GM12878 (cell line): ENCODE results near the gene SERPINE1. TPM values are rescaled to one million over a fixed set of nuclear protein-coding genes. Genes with fewer than 3 reads are reported as not detected.

Source experiments
- ATAC-seq: fragments of 200-7000 bp; cut with Tn5 transposase; 3 replicates; pipeline ENCODE4 v1.9.1; 2020; ENCODE audit warnings: mild to moderate bottlenecking, moderate library complexity
- BruUV-seq: library from RNA; stranded (reverse); fragments of 400-500 nt; replicated peaks from 2 replicates; lab custom pipeline; 2021; lab: Mats Ljungman, UMichigan
- CTCF ChIA-PET: fragments of 300-600 bp; sonication (Branson Sonifier 250); formaldehyde crosslinking; extraction: SDS; loops from one replicate; lab custom pipeline; 2021; ENCODE audit warnings: inconsistent platforms; lab: Yijun Ruan, JAX
- POLR2A ChIA-PET: fragments of 350-600 bp; formaldehyde crosslinking; extraction: SDS; loops from one replicate; lab custom pipeline; 2021; ENCODE audit warnings: inconsistent platforms; lab: Charles Lee
- RAD21 ChIA-PET: fragments of 300-600 bp; sonication (Branson Sonifier 250); formaldehyde crosslinking; loops from one replicate; lab custom pipeline; 2023; ENCODE audit warnings: antibody characterized with exemption; ENCODE audit not compliant: unreplicated experiment; lab: Charles Lee
- SMC1A ChIA-PET: fragments of 300-600 bp; sonication (Branson Sonifier 250); formaldehyde crosslinking; loops from one replicate; lab custom pipeline; 2023; ENCODE audit not compliant: unreplicated experiment, uncharacterized antibody; lab: Charles Lee
- DNase-seq: peaks from one replicate; pipeline ENCODE4 v3.0.0-alpha.2; 2011; ENCODE audit warnings: low read depth, low spot score
- FAIRE-seq: peaks from 3 replicates; lab custom pipeline; 2011; peaks lifted over from hg19 to GRCh38; lab: Jason Lieb, UNC
- H2AFZ ChIP-seq: 2 replicates; pipeline ENCODE4 v1.6.0; 2011; ENCODE audit warnings: low read depth, low read length, control low read depth; ENCODE audit not compliant: control insufficient read depth
- H3K27ac ChIP-seq: 2 replicates; pipeline ENCODE4 v1.5.1; 2011; ENCODE audit warnings: control low read depth; ENCODE audit not compliant: control insufficient read depth, insufficient read depth
- H3K27me3 ChIP-seq, 2 experiments: replicated peaks in 1 of 2; 2 replicates each; pipeline versions ENCODE4 v1.6.0 to v1.6.1; 2011; ENCODE audit warnings: low read length in 1 of 2; ENCODE audit not compliant: control insufficient read depth in 2 of 2, insufficient read depth in 2 of 2
- H3K36me3 ChIP-seq, 2 experiments: 2 replicates each; pipeline ENCODE4 v1.5.1; 2011; ENCODE audit warnings: low read length in 1 of 2; ENCODE audit not compliant: control insufficient read depth in 2 of 2, insufficient read depth in 2 of 2
- H3K4me1 ChIP-seq: 2 replicates; pipeline ENCODE4 v1.6.1; 2011; ENCODE audit warnings: mild to moderate bottlenecking, low read length, moderate library complexity, mixed read lengths; ENCODE audit not compliant: control insufficient read depth, insufficient read depth
- H3K4me2 ChIP-seq: 2 replicates; pipeline ENCODE4 v1.6.0; 2011; ENCODE audit warnings: control low read depth; ENCODE audit not compliant: control insufficient read depth, insufficient read depth
- H3K4me3 ChIP-seq: fragments of 200-600 bp; sonication (generic); 2 replicates; pipeline ENCODE4 v1.5.1; 2016
- H3K79me2 ChIP-seq: 2 replicates; pipeline ENCODE4 v1.6.0; 2011; ENCODE audit warnings: low read length; ENCODE audit not compliant: control insufficient read depth, insufficient read depth
- H3K9ac ChIP-seq: 2 replicates; pipeline ENCODE4 v1.8.0; 2011; ENCODE audit warnings: low read length, control low read depth, mixed read lengths; ENCODE audit not compliant: control insufficient read depth, insufficient read depth
- H3K9me3 ChIP-seq: replicated peaks from 3 replicates; pipeline ENCODE4 v1.5.1; 2011; ENCODE audit warnings: mild to moderate bottlenecking, low read length; ENCODE audit not compliant: control insufficient read depth, insufficient read depth
- H4K20me1 ChIP-seq: 2 replicates; pipeline ENCODE4 v1.6.0; 2011; ENCODE audit not compliant: control insufficient read depth, insufficient read depth
- ASH2L ChIP-seq: fragments of 300-600, 200-600 bp; sonication (generic); IDR thresholded peaks from 2 replicates; pipeline ENCODE4 v1.6.1; 2017; ENCODE audit warnings: low read depth, mild to moderate bottlenecking, borderline replicate concordance
- CEBPB ChIP-seq, 2 experiments: fragments of 150-350 bp in 1 of 2; IDR thresholded peaks; 2 replicates each; pipeline ENCODE4 v1.6.1; 2012 to 2014; ENCODE audit warnings: low read depth in 2 of 2, low read length in 2 of 2, borderline replicate concordance in 1 of 2, inconsistent platforms in 1 of 2
- CREM ChIP-seq: IDR thresholded peaks from 2 replicates; pipeline ENCODE4 v1.6.1; 2014; ENCODE audit warnings: antibody characterized with exemption, low read depth
- CTCF ChIP-seq, 3 experiments: IDR thresholded peaks in 2 of 3; conservative IDR thresholded peaks in 1 of 3; 2 replicates each; pipeline ENCODE4 v1.5.1; 2011; ENCODE audit warnings: low read depth in 3 of 3, low read length in 3 of 3, mild to moderate bottlenecking in 3 of 3, control low read depth in 2 of 3, moderate library complexity in 2 of 3, inconsistent platforms in 1 of 3, mixed read lengths in 1 of 3; ENCODE audit not compliant: control insufficient read depth in 2 of 3, insufficient read depth in 1 of 3; ENCODE audit errors: extremely low read depth in 1 of 3
- EED ChIP-seq: sonication (generic); IDR thresholded peaks from 2 replicates; pipeline ENCODE4 v1.6.1; 2016; ENCODE audit warnings: antibody characterized with exemption, low read depth
- HDGF ChIP-seq: fragments of 450-650 bp; IDR thresholded peaks from 2 replicates; pipeline ENCODE4 v1.6.1; 2016; ENCODE audit warnings: antibody characterized with exemption
- POLR2AphosphoS2 ChIP-seq: IDR thresholded peaks from 2 replicates; pipeline ENCODE4 v1.6.1; 2011; ENCODE audit warnings: low read depth, mild to moderate bottlenecking, low read length, improper control_type of control experiment, moderate library complexity
- SRF ChIP-seq, 2 experiments: IDR thresholded peaks; 2 replicates each; pipeline ENCODE4 v1.6.1; 2011; ENCODE audit warnings: low read depth in 2 of 2, low read length in 2 of 2, mild to moderate bottlenecking in 1 of 2, moderate library complexity in 1 of 2
- ZBTB11 ChIP-seq: fragments of 450-650 bp; formaldehyde crosslinking; IDR thresholded peaks from 2 replicates; pipeline ENCODE4 v1.5.0; 2022; ENCODE audit warnings: mild to moderate bottlenecking, missing genetic modification characterization
- ZNF687 ChIP-seq: fragments of 450-650 bp; IDR thresholded peaks from 2 replicates; pipeline ENCODE4 v1.6.1; 2017; ENCODE audit warnings: mild to moderate bottlenecking, moderate library complexity
- WGBS: methylation state at CpG from one replicate; pipeline ENCODE4 v1.1.6; 2016; ENCODE audit warnings: low lambda C conversion rate; ENCODE audit not compliant: insufficient replicate concordance, insufficient coverage; ENCODE audit errors: missing lambda C conversion rate; 5-methylcytosine and 5-hydroxymethylcytosine counted together
- in situ Hi-C: fragments of 300-500 bp; cut with MboI; formaldehyde crosslinking; loops from 9 replicates; pipeline ENCODE4 v1.14.3; 2018; ENCODE audit warnings: mixed read lengths
- intact Hi-C: fragments of 100-400 bp; cut with micrococcal nuclease; formaldehyde crosslinking; loops from one replicate; pipeline ENCODE4 v1.14.2; 2022; ENCODE audit not compliant: unreplicated experiment
- polyA plus RNA-seq, 11 experiments: library from polyadenylated mRNA; depleted of rRNA in 4 of 11; unstranded in 6 of 11; stranded (reverse) in 5 of 11; fragments of >200 nt; fragmentation: Nextera tagmentation in 4 of 11; fragmentation: Illumina TruSeq in 1 of 11; extraction: Ambion mirVana in 4 of 11; extraction: Trizol in 1 of 11; gene quantifications; 1 replicate in 1 of 11; 2 replicates in 10 of 11; pipeline versions ENCODE4 v1.2.1 to v1.2.3, GENCODE V29; 2011 to 2016; ENCODE audit warnings: inconsistent platforms in 2 of 11, missing spikeins in 2 of 11, low read depth in 1 of 11
- total RNA-seq, 4 experiments: library from RNA; depleted of rRNA in 3 of 4; stranded (reverse); fragments of >200 nt in 3 of 4; fragmentation: Illumina TruSeq in 1 of 4; extraction: Trizol in 1 of 4; gene quantifications; 2 replicates each; pipeline versions ENCODE4 v1.2.1 to v1.2.3, GENCODE V29; 2013 to 2021

Gene SERPINE1
- total and polyA plus RNA-seq, 10 of the 15 experiments (the other 5 are each of a cell fraction or from before 2014, with no cell fraction given), result 0.20 to 2.4 (median 0.44) TPM

- no peak overlapping the region for H2AFZ ChIP-seq
- in situ Hi-C loops, result no loop called here
- DNase-seq, result no peak
- ChIA-PET RAD21 (interaction anchor here (0.7 kb wide), 1 partner anchor 9 kb away, joined by 3 read pairs; no protein-coding TSS in a partner anchor), POLR2A (interaction anchor here (0.7 to 0.8 kb wide), 2 partner anchors 9 to 30 kb away, joined by 3 to 4 read pairs; no protein-coding TSS in a partner anchor), CTCF (interaction anchor here (0.8 to 1.5 kb wide), 4 partner anchors 9 to 30 kb away, joined by 3 to 5 read pairs (median 4); no protein-coding TSS in a partner anchor), SMC1A (interaction anchor here (0.8 kb wide), 1 partner anchor 18 kb away, joined by 4 read pairs; no protein-coding TSS in a partner anchor)
- intact Hi-C loops, result no loop called here
- no peak for FAIRE-seq
- no peaks in the 10 kb centered on the region for H4K20me1 ChIP-seq
- TF ChIP-seq ZNF687 (no peak), CREM (no peak), HDGF (no peak), CTCF (IDR thresholded peaks at IDR 0.05 in 2 of 3, conservative IDR thresholded peaks at IDR 0.05 in 1 of 3; ENCODE audit: control insufficient read depth in 2 of 3, extremely low read depth in 1 of 3, insufficient read depth in 1 of 3, low read depth in 3 of 3, low read length in 3 of 3) (no peak), ZBTB11 (CRISPR knock-in tag) (no peak), CEBPB (IDR thresholded peaks at IDR 0.05; ENCODE audit: borderline replicate concordance in 1 of 2, low read depth in 2 of 2, low read length in 2 of 2) (no peak), EED (no peak), POLR2AphosphoS2 (no peak), SRF (IDR thresholded peaks at IDR 0.05; ENCODE audit: low read depth in 2 of 2, low read length in 2 of 2) (no peak), ASH2L (no peak)
- H3K36me3 ChIP-seq, result no peaks in the 10 kb centered on the region
- H3K4me1 ChIP-seq, result peaks cover 5% of the 10 kb centered on the region
- no peaks in the 10 kb centered on the region for H3K9me3 ChIP-seq
- no peak overlapping the region for H3K4me3 ChIP-seq
- no TSS peak for BruUV-seq
- H3K27me3 ChIP-seq, result no peaks in the 10 kb centered on the region
- 43% methylated on average over 11 of the region's 11 CpGs for WGBS
- H3K9ac ChIP-seq, result no peak overlapping the region
- H3K79me2 ChIP-seq, result no peaks in the 10 kb centered on the region
- ATAC-seq, result no peak
- no peak overlapping the region for H3K4me2 ChIP-seq
- no peak overlapping the region for H3K27ac ChIP-seq
These were observed 13.1 kb upstream of the SERPINE1 start for GRCh38 chr7:101113836-101114235.
